ENCODE results near the gene RNF144A.

Gene RNF144A

GRCh38 chr2:7027411-7027810, 110.2 kb downstream of the RNF144A start:
- DNase-seq (ENCODE audit: low read depth, low spot score) = no peak
- H3K27me3 ChIP-seq (ENCODE audit: insufficient read depth, insufficient read length) = no peaks in the 10 kb centered on the region
- no peak overlapping the region for H3K9ac ChIP-seq (ENCODE audit: insufficient read length, low read depth)
- TF ChIP-seq ZNF274 (IDR thresholded peaks at IDR 0.05; ENCODE audit: low read depth, low read length) = no peak
- TF ChIP-seq SUZ12 (IDR thresholded peaks at IDR 0.05; ENCODE audit: extremely low read depth, insufficient read depth, insufficient read length) = no peak
- H3K9me3 ChIP-seq (ENCODE audit: insufficient read depth, low read length) = no peaks in the 10 kb centered on the region
- peaks cover 10% of the 10 kb centered on the region for H3K4me1 ChIP-seq (ENCODE audit: insufficient read depth, insufficient read length)
- peaks cover 30% of the 10 kb centered on the region for H3K36me3 ChIP-seq (ENCODE audit: insufficient read depth, insufficient read length, low read length)
- H3K4me3 ChIP-seq (ENCODE audit: insufficient read length, low read depth) = no peak overlapping the region

- Histone ChIP-seq H3K36me3 (ENCODE audit: insufficient read depth, insufficient read length, low read length) (peaks cover 33% of the 10 kb centered on the region), H3K4me1 (ENCODE audit: insufficient read depth, insufficient read length) (peaks cover 10% of the 10 kb centered on the region), H3K4me3 (ENCODE audit: insufficient read length, low read depth) (no peak overlapping the region), H3K9me3 (ENCODE audit: insufficient read depth, low read length) (no peaks in the 10 kb centered on the region), H3K9ac (ENCODE audit: insufficient read length, low read depth) (no peak overlapping the region), H3K27me3 (ENCODE audit: insufficient read depth, insufficient read length) (no peaks in the 10 kb centered on the region)
- DNase-seq (ENCODE audit: low read depth, low spot score) = no peak
- TF ChIP-seq YY1 (IDR thresholded peaks at IDR 0.05; ENCODE audit: insufficient read depth, insufficient read length) = no peak
Observed at GRCh38 chr2:7027956-7028655, 110.9 kb downstream of the RNF144A start.

- Histone ChIP-seq H3K4me3 (ENCODE audit: insufficient read length, low read depth) (no peak overlapping the region), H3K4me1 (ENCODE audit: insufficient read depth, insufficient read length) (peaks cover 10% of the 10 kb centered on the region), H3K27me3 (ENCODE audit: insufficient read depth, insufficient read length) (no peaks in the 10 kb centered on the region), H3K9ac (ENCODE audit: insufficient read length, low read depth) (no peak overlapping the region), H3K9me3 (ENCODE audit: insufficient read depth, low read length) (no peaks in the 10 kb centered on the region), H3K36me3 (ENCODE audit: insufficient read depth, insufficient read length, low read length) (peaks cover 33% of the 10 kb centered on the region)
- TF ChIP-seq SUZ12 (IDR thresholded peaks at IDR 0.05; ENCODE audit: extremely low read depth, insufficient read depth, insufficient read length) = no peak
- no peak for DNase-seq (ENCODE audit: low read depth, low spot score)
Observed at GRCh38 chr2:7028846-7029245, 111.6 kb downstream of the RNF144A start.

GRCh38 chr2:7029291-7030059, 112.3 kb downstream of the RNF144A start:
- TF ChIP-seq ZNF274 (IDR thresholded peaks at IDR 0.05; ENCODE audit: low read depth, low read length) (no peak), SUZ12 (IDR thresholded peaks at IDR 0.05; ENCODE audit: extremely low read depth, insufficient read depth, insufficient read length) (no peak), YY1 (IDR thresholded peaks at IDR 0.05; ENCODE audit: insufficient read depth, insufficient read length) (no peak)
- no peaks in the 10 kb centered on the region for H3K27me3 ChIP-seq (ENCODE audit: insufficient read depth, insufficient read length)
- H3K9me3 ChIP-seq (ENCODE audit: insufficient read depth, low read length) = no peaks in the 10 kb centered on the region
- DNase-seq (ENCODE audit: low read depth, low spot score) = no peak
- H3K9ac ChIP-seq (ENCODE audit: insufficient read length, low read depth) = no peak overlapping the region
- no peak overlapping the region for H3K4me3 ChIP-seq (ENCODE audit: insufficient read length, low read depth)
- H3K36me3 ChIP-seq (ENCODE audit: insufficient read depth, insufficient read length, low read length) = peaks cover 33% of the 10 kb centered on the region
- peaks cover 10% of the 10 kb centered on the region for H3K4me1 ChIP-seq (ENCODE audit: insufficient read depth, insufficient read length)

- no peak overlapping the region for H3K4me3 ChIP-seq (ENCODE audit: insufficient read length, low read depth)
- no peak for DNase-seq (ENCODE audit: low read depth, low spot score)
- peaks cover 29% of the 10 kb centered on the region for H3K36me3 ChIP-seq (ENCODE audit: insufficient read depth, insufficient read length, low read length)
- H3K9ac ChIP-seq (ENCODE audit: insufficient read length, low read depth) = no peak overlapping the region
- H3K27me3 ChIP-seq (ENCODE audit: insufficient read depth, insufficient read length) = no peaks in the 10 kb centered on the region
- H3K9me3 ChIP-seq (ENCODE audit: insufficient read depth, low read length) = no peaks in the 10 kb centered on the region
- H3K4me1 ChIP-seq (ENCODE audit: insufficient read depth, insufficient read length) = peaks cover 10% of the 10 kb centered on the region
- no peak for TF ChIP-seq SUZ12 (IDR thresholded peaks at IDR 0.05; ENCODE audit: extremely low read depth, insufficient read depth, insufficient read length)
- TF ChIP-seq ZNF274 (IDR thresholded peaks at IDR 0.05; ENCODE audit: low read depth, low read length) = no peak
- no peak for TF ChIP-seq YY1 (IDR thresholded peaks at IDR 0.05; ENCODE audit: insufficient read depth, insufficient read length)
Observed at GRCh38 chr2:7030810-7031209, 113.6 kb downstream of the RNF144A start.

GRCh38 chr2:7031547-7032245, 114.5 kb downstream of the RNF144A start:
- DNase-seq (ENCODE audit: low read depth, low spot score) = no peak
- TF ChIP-seq ZNF274 (IDR thresholded peaks at IDR 0.05; ENCODE audit: low read depth, low read length) (no peak), SUZ12 (IDR thresholded peaks at IDR 0.05; ENCODE audit: extremely low read depth, insufficient read depth, insufficient read length) (no peak), YY1 (IDR thresholded peaks at IDR 0.05; ENCODE audit: insufficient read depth, insufficient read length) (no peak)
- Histone ChIP-seq H3K36me3 (ENCODE audit: insufficient read depth, insufficient read length, low read length) (peaks cover 29% of the 10 kb centered on the region), H3K4me1 (ENCODE audit: insufficient read depth, insufficient read length) (peaks cover 10% of the 10 kb centered on the region), H3K9ac (ENCODE audit: insufficient read length, low read depth) (no peak overlapping the region), H3K4me3 (ENCODE audit: insufficient read length, low read depth) (no peak overlapping the region), H3K9me3 (ENCODE audit: insufficient read depth, low read length) (no peaks in the 10 kb centered on the region), H3K27me3 (ENCODE audit: insufficient read depth, insufficient read length) (no peaks in the 10 kb centered on the region)

- peaks cover 10% of the 10 kb centered on the region for H3K4me1 ChIP-seq (ENCODE audit: insufficient read depth, insufficient read length)
- H3K36me3 ChIP-seq (ENCODE audit: insufficient read depth, insufficient read length, low read length) = peaks cover 29% of the 10 kb centered on the region
- TF ChIP-seq ZNF274 (IDR thresholded peaks at IDR 0.05; ENCODE audit: low read depth, low read length) = no peak
- TF ChIP-seq YY1 (IDR thresholded peaks at IDR 0.05; ENCODE audit: insufficient read depth, insufficient read length) = no peak
- TF ChIP-seq SUZ12 (IDR thresholded peaks at IDR 0.05; ENCODE audit: extremely low read depth, insufficient read depth, insufficient read length) = no peak
- no peaks in the 10 kb centered on the region for H3K27me3 ChIP-seq (ENCODE audit: insufficient read depth, insufficient read length)
- DNase-seq (ENCODE audit: low read depth, low spot score) = no peak
- no peak overlapping the region for H3K4me3 ChIP-seq (ENCODE audit: insufficient read length, low read depth)
- no peaks in the 10 kb centered on the region for H3K9me3 ChIP-seq (ENCODE audit: insufficient read depth, low read length)
- H3K9ac ChIP-seq (ENCODE audit: insufficient read length, low read depth) = no peak overlapping the region
Observed at GRCh38 chr2:7032371-7032770, 115.2 kb downstream of the RNF144A start.

All from NT2/D1 (cell line).